CD4-positive, alpha-beta T cell (primary cell): ENCODE measurements around the gene RPS6KA2. TPM values are rescaled to one million over a fixed set of nuclear protein-coding genes. Genes with fewer than 3 reads are reported as not detected.

Source experiments
- ATAC-seq: fragments of 200-7000 bp; cut with Tn5 transposase; one replicate; pipeline ENCODE4 v1.10.0; 2022; ENCODE audit warnings: mild to moderate bottlenecking; ENCODE audit not compliant: poor library complexity
- CTCF ChIA-PET: fragments of 350-600 bp; sonication (Branson Sonifier 250); formaldehyde crosslinking; loops from one replicate; lab custom pipeline; 2021; ENCODE audit warnings: antibody characterized with exemption, inconsistent platforms; lab: Charles Lee
- POLR2A ChIA-PET: fragments of 350-600 bp; sonication (Branson Sonifier 250); formaldehyde crosslinking; loops from one replicate; lab custom pipeline; 2021; ENCODE audit warnings: antibody characterized with exemption, inconsistent platforms; lab: Charles Lee
- DNase-seq, 14 experiments: peaks; one replicate each; pipeline ENCODE4 v3.0.0-alpha.2; 2013 to 2020; ENCODE audit warnings: mixed read lengths in 2 of 14
- H3K27ac ChIP-seq, 2 donors: one replicate each; pipeline versions ENCODE4 v1.5.1 to v1.7.0; 2013; ENCODE audit warnings: low read length in 2 of 2, low read depth in 1 of 2, mild to moderate bottlenecking in 1 of 2
- H3K27me3 ChIP-seq, 2 experiments: 1 replicate in 1 of 2; 2 replicates in 1 of 2; pipeline versions ENCODE4 v1.6.1 to v1.7.0; 2013; ENCODE audit warnings: low read length in 2 of 2, control low read depth in 1 of 2, mild to moderate bottlenecking in 1 of 2, moderate library complexity in 1 of 2; ENCODE audit not compliant: insufficient read depth in 2 of 2, control insufficient read depth in 1 of 2
- H3K36me3 ChIP-seq: one replicate; pipeline ENCODE4 v1.6.1; 2013; ENCODE audit warnings: low read length, control low read depth; ENCODE audit not compliant: insufficient read depth
- H3K4me1 ChIP-seq: one replicate; pipeline ENCODE4 v1.6.1; 2013; ENCODE audit warnings: low read length, control low read depth; ENCODE audit not compliant: insufficient read depth
- H3K4me3 ChIP-seq: one replicate; pipeline ENCODE4 v1.5.1; 2013; ENCODE audit warnings: mild to moderate bottlenecking, low read length, moderate library complexity
- H3K9me3 ChIP-seq, 2 experiments: 1 replicate in 1 of 2; 2 replicates in 1 of 2; pipeline versions ENCODE4 v1.6.1 to v1.7.0; 2013; ENCODE audit warnings: low read length in 2 of 2, mild to moderate bottlenecking in 2 of 2, control low read depth in 1 of 2, moderate library complexity in 1 of 2; ENCODE audit not compliant: control insufficient read depth in 1 of 2, insufficient read depth in 1 of 2
- H3K27ac Mint-ChIP-seq: one replicate; pipeline ENCODE4 v1.8.0; 2020; ENCODE audit warnings: mixed read lengths
- H3K27me3 Mint-ChIP-seq: one replicate; pipeline ENCODE4 v1.8.0; 2021; ENCODE audit warnings: mixed read lengths
- H3K36me3 Mint-ChIP-seq: one replicate; pipeline ENCODE4 v1.8.0; 2021; ENCODE audit warnings: low read depth, mixed read lengths
- H3K4me1 Mint-ChIP-seq: one replicate; pipeline ENCODE4 v1.8.0; 2021; ENCODE audit warnings: low read depth, mixed read lengths
- H3K4me3 Mint-ChIP-seq: one replicate; pipeline ENCODE4 v1.8.0; 2020; ENCODE audit warnings: mild to moderate bottlenecking, mixed read lengths
- H3K9me3 Mint-ChIP-seq: one replicate; pipeline ENCODE4 v1.8.0; 2020; ENCODE audit warnings: mixed read lengths
- intact Hi-C, 2 experiments: fragments of 100-400 bp; cut with DNase I in 1 of 2; cut with micrococcal nuclease in 1 of 2; formaldehyde crosslinking; loops; one replicate each; pipeline versions ENCODE4 v1.15.1 to v1.9.0; 2023 to 2025; cut with DNase I, micrococcal nuclease
- total RNA-seq, 174 experiments: library from RNA in 2 of 174; stranded (reverse) in 2 of 174; gene quantifications; one replicate each; pipeline ENCODE4 v1.2.3 and lab custom pipeline; 2021 to 2026
- TF ChIP-seq, protein P1 (sequence below): fragments of 200-600 bp; IDR thresholded peaks from one replicate; pipeline ENCODE4 v1.8.0; 2022; ENCODE audit warnings: antibody characterized with exemption, mild to moderate bottlenecking

RPS6KA2 gene
- total RNA-seq, 2 experiments from 2014 or later: 5.6 to 6.2 TPM

DNA sequence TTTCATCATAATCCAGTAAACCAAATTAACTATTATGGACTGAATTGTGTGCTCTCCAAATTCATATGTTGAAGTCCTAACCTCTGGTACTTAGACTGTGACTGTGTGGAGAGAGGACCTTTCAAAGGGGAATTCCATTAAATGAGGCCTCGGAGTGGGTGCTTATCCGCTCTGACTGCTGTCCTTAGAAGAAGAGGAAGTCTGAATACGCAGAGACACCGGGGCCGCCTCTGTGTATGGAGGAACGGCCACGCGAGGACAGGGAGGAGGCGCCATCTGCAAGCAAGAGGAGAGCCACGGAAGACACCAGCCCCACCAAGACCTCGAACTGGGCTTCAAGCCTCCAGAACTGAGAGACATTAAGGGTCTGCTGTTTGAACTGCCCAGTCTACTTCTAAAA, 35.6 kb upstream of the RPS6KA2 start:
- TF ChIP-seq, protein P1, sequence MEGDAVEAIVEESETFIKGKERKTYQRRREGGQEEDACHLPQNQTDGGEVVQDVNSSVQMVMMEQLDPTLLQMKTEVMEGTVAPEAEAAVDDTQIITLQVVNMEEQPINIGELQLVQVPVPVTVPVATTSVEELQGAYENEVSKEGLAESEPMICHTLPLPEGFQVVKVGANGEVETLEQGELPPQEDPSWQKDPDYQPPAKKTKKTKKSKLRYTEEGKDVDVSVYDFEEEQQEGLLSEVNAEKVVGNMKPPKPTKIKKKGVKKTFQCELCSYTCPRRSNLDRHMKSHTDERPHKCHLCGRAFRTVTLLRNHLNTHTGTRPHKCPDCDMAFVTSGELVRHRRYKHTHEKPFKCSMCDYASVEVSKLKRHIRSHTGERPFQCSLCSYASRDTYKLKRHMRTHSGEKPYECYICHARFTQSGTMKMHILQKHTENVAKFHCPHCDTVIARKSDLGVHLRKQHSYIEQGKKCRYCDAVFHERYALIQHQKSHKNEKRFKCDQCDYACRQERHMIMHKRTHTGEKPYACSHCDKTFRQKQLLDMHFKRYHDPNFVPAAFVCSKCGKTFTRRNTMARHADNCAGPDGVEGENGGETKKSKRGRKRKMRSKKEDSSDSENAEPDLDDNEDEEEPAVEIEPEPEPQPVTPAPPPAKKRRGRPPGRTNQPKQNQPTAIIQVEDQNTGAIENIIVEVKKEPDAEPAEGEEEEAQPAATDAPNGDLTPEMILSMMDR: no peak
- H3K4me1 Mint-ChIP-seq: peaks cover 5% of the 10 kb centered on the region

DNA sequence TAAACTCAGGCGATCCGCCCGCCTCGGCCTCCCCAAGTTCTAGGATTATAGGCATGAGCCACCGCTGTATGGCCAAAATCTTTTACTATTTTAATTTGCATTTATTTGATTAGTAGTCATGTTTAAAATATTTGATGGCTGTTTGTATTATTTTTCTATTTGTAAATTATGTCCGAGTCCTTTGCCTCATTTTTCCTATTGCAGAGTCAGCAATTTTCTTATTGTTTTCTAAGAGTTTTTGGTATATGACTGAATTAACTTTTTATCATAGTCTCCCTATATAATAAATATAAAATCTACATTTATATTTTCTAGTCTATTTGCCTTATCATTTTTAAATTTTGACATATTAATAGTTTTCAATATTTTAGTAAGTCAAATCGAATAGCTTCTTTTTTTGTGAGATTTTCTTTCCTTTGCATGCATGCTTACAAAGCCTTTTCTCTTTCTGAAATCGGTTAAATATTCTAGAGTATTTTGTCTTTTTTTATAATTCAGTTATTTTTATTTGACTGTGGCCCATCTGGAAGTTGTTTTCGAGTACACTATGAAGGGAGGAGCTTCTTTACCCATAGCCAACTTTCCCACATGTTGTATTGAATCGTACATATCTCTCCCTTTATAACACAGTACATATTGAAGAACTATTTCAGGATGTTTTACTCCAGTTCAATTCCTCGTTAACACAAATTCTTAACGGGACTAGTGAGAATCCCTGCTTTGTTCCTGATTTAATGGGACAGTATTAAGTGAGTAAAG, 34.5 kb upstream of the RPS6KA2 start:
- no peak overlapping the region for H3K4me3 Mint-ChIP-seq
- POLR2A ChIA-PET: no interaction called here
- Histone ChIP-seq H3K4me1 (peaks cover 8% of the 10 kb centered on the region), H3K9me3 (no peaks in the 10 kb centered on the region), H3K27ac (no peak overlapping the region), H3K27me3 (peaks cover 0 to 6% of the 10 kb centered on the region in 2 experiments), H3K4me3 (no peak overlapping the region), H3K36me3 (no peaks in the 10 kb centered on the region)
- no peaks in the 10 kb centered on the region for H3K9me3 Mint-ChIP-seq
- TF ChIP-seq, protein P1: no peak
- intact Hi-C loops: no loop called here
- DNase-seq (no peak), ATAC-seq (no peak)
- H3K36me3 Mint-ChIP-seq: no peaks in the 10 kb centered on the region
- H3K27me3 Mint-ChIP-seq: peaks cover 24% of the 10 kb centered on the region
- CTCF ChIA-PET: no interaction called here
- H3K27ac Mint-ChIP-seq: no peak overlapping the region
- H3K4me1 Mint-ChIP-seq: peaks cover 5% of the 10 kb centered on the region

More for the DNA sequence above, 35.6 kb upstream of the RPS6KA2 start:
- H3K27me3 ChIP-seq: no peaks in the 10 kb centered on the region
- no peaks in the 10 kb centered on the region for H3K9me3 Mint-ChIP-seq
- H3K4me3 Mint-ChIP-seq: no peak overlapping the region
- POLR2A ChIA-PET: no interaction called here
- peak in 1 of 14 experiments; percentile 4 for DNase-seq
- no peaks in the 10 kb centered on the region for H3K36me3 Mint-ChIP-seq
- no peaks in the 10 kb centered on the region for H3K9me3 ChIP-seq
- H3K27ac Mint-ChIP-seq: no peak overlapping the region
- no peak overlapping the region for H3K27ac ChIP-seq
- no peaks in the 10 kb centered on the region for H3K36me3 ChIP-seq
- intact Hi-C loops: no loop called here
- CTCF ChIA-PET: no interaction called here
- H3K4me1 ChIP-seq: no peaks in the 10 kb centered on the region
- no peak for ATAC-seq
- no peak overlapping the region for H3K4me3 ChIP-seq
- peaks cover 24% of the 10 kb centered on the region for H3K27me3 Mint-ChIP-seq

DNA sequence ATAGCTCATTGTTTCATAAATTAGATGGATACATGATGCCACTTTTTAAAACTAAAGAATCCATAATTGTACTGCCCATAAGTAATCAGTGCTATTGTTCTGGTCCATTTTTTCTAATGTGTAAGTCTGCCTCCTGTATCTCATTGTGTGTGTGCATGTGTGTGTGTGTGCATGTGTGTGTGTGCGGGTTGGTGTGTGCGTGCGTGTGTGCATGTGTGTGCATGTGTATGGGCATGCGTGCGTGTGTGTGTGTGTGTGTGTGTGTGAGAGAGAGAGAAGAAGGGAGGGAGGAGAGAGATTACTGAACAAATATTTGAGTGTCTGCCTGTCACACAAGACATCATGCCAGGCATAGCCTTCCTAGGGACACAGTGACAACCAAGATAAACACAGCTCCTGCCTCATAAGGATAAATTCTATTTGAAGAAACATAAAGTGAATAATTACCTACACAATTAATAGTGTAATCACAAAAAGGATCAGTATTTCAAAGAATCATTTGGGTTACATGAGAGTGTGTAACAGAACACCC, 33.2 kb upstream of the RPS6KA2 start:
- TF ChIP-seq, protein P1: no peak
- H3K4me1 Mint-ChIP-seq: peaks cover 5% of the 10 kb centered on the region
- no peaks in the 10 kb centered on the region for H3K36me3 ChIP-seq
- no peaks in the 10 kb centered on the region for H3K36me3 Mint-ChIP-seq
- peaks cover 9% of the 10 kb centered on the region for H3K4me1 ChIP-seq
- no peaks in the 10 kb centered on the region for H3K9me3 Mint-ChIP-seq
- H3K27ac ChIP-seq: no peak overlapping the region
- ATAC-seq (no peak), DNase-seq (no peak)
- peaks cover 0 to 6% of the 10 kb centered on the region in 2 experiments for H3K27me3 ChIP-seq
- H3K4me3 ChIP-seq: no peak overlapping the region
- H3K9me3 ChIP-seq: no peaks in the 10 kb centered on the region
- H3K27me3 Mint-ChIP-seq: peaks cover 24% of the 10 kb centered on the region
- H3K27ac Mint-ChIP-seq: no peak overlapping the region
- ChIA-PET POLR2A (no interaction called here), CTCF (interaction anchor here (0.7 kb wide), 1 partner anchor 375 kb away, joined by 3 read pairs; no protein-coding TSS in a partner anchor)
- H3K4me3 Mint-ChIP-seq: no peak overlapping the region
- intact Hi-C loops: no loop called here
